ENCODE results near the gene RALGPS1.

DNA sequence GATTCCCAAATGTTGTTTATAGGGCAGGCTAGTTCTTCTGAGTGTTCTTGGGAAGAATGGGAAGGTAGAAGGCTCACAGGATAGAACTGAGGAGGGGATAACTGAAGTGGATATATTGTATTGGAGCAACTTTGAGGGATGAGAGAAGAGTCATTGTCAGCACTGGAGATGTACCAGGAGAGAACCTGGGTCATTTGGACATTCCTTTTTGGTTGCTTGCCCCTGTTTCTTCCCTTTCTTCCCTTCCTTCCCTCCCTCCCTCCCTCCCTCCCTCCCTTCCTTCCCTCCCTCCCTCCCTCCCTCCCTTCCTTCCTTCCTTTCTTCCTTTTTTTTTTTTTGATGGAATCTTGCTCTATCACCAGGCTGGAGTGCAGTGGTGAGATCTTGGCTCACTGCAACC, 45.3 kb downstream of the RALGPS1 start:
- TF ChIP-seq EP300 (IDR thresholded peaks at IDR 0.05) = no peak
- TF ChIP-seq, protein P1, sequence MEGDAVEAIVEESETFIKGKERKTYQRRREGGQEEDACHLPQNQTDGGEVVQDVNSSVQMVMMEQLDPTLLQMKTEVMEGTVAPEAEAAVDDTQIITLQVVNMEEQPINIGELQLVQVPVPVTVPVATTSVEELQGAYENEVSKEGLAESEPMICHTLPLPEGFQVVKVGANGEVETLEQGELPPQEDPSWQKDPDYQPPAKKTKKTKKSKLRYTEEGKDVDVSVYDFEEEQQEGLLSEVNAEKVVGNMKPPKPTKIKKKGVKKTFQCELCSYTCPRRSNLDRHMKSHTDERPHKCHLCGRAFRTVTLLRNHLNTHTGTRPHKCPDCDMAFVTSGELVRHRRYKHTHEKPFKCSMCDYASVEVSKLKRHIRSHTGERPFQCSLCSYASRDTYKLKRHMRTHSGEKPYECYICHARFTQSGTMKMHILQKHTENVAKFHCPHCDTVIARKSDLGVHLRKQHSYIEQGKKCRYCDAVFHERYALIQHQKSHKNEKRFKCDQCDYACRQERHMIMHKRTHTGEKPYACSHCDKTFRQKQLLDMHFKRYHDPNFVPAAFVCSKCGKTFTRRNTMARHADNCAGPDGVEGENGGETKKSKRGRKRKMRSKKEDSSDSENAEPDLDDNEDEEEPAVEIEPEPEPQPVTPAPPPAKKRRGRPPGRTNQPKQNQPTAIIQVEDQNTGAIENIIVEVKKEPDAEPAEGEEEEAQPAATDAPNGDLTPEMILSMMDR (IDR thresholded peaks at IDR 0.05) = no peak

Data from sigmoid colon (tissue), 4 donors.